Breast epithelium (tissue), 3 donors: Measurements from ENCODE around the gene COX14.

ENCODE experiments used
- CTCF ChIP-seq, 3 donors: fragments of 450-650 bp; IDR thresholded peaks; one replicate each; pipeline ENCODE4 v1.5.1; 2016 to 2017; ENCODE audit warnings: antibody characterized with exemption in 3 of 3, mild to moderate bottlenecking in 3 of 3, moderate library complexity in 3 of 3
- POLR2A ChIP-seq: fragments of 450-650 bp; IDR thresholded peaks from one replicate; pipeline ENCODE4 v1.6.1; 2016; ENCODE audit warnings: antibody characterized with exemption, mild to moderate bottlenecking, moderate library complexity
- POLR2AphosphoS5 ChIP-seq, 3 donors: sonication (generic); formaldehyde crosslinking; IDR thresholded peaks; one replicate each; pipeline ENCODE4 v1.6.1; 2017; ENCODE audit warnings: antibody characterized with exemption in 3 of 3

GRCh38 chr12:50065726-50066310 lies 46.2 kb upstream of the COX14 start:
- TF ChIP-seq CTCF (IDR thresholded peaks at IDR 0.05) (no peak), POLR2AphosphoS5 (IDR thresholded peaks at IDR 0.05) (no peak), POLR2A (no peak)
